GM04503 (cell line): ENCODE data around the gene SDK2.
A peak's percentile ranks its signal among the peaks of the same experiment; 100 is the strongest.

Experiments
- DNase-seq: peaks from one replicate; pipeline ENCODE4 v3.0.0-alpha.2; 2012; ENCODE audit warnings: low read depth

SDK2 gene

GRCh38 chr17:73360961-73361761 lies 283.1 kb downstream of the SDK2 start:
- no peak for DNase-seq

GRCh38 chr17:73359987-73360410 lies 284.2 kb downstream of the SDK2 start:
- DNase-seq: no peak

- no peak for DNase-seq
Observed at GRCh38 chr17:73359352-73359751, 284.9 kb downstream of the SDK2 start.

GRCh38 chr17:73358668-73359067 lies 285.6 kb downstream of the SDK2 start:
- DNase-seq: no peak

GRCh38 chr17:73357981-73358380 lies 286.3 kb downstream of the SDK2 start:
- no peak for DNase-seq

- DNase-seq: no peak
Observed at GRCh38 chr17:73357318-73357717, 286.9 kb downstream of the SDK2 start.

GRCh38 chr17:73356561-73357170 lies 287.6 kb downstream of the SDK2 start:
- no peak for DNase-seq

- DNase-seq: no peak
Observed at GRCh38 chr17:73354423-73355284, 289.6 kb downstream of the SDK2 start.

GRCh38 chr17:73352261-73352660 lies 292.0 kb downstream of the SDK2 start:
- no peak for DNase-seq

- no peak for DNase-seq
Observed at GRCh38 chr17:73351764-73352163, 292.5 kb downstream of the SDK2 start.

- no peak for DNase-seq
Observed at GRCh38 chr17:73350864-73351263, 293.4 kb downstream of the SDK2 start.

GRCh38 chr17:73349647-73350046 lies 294.6 kb downstream of the SDK2 start:
- DNase-seq: no peak

- no peak for DNase-seq
Observed at GRCh38 chr17:73349138-73349537, 295.1 kb downstream of the SDK2 start.

- DNase-seq: no peak
Observed at GRCh38 chr17:73348829-73349095, 295.5 kb downstream of the SDK2 start.

- no peak for DNase-seq
Observed at GRCh38 chr17:73348018-73348828, 296.0 kb downstream of the SDK2 start.

- no peak for DNase-seq
Observed at GRCh38 chr17:73347351-73347750, 296.9 kb downstream of the SDK2 start.

GRCh38 chr17:73346501-73347162 lies 297.6 kb downstream of the SDK2 start:
- DNase-seq: no peak

- no peak for DNase-seq
Observed at GRCh38 chr17:73343739-73344454, 300.3 kb downstream of the SDK2 start.

- DNase-seq: peak; percentile 30
Observed at GRCh38 chr17:73343168-73343634, 301.0 kb downstream of the SDK2 start.

GRCh38 chr17:73342541-73343167 lies 301.6 kb downstream of the SDK2 start:
- DNase-seq: no peak
